ENCODE results near the gene STXBP6.

The STXBP6 gene

DNA sequence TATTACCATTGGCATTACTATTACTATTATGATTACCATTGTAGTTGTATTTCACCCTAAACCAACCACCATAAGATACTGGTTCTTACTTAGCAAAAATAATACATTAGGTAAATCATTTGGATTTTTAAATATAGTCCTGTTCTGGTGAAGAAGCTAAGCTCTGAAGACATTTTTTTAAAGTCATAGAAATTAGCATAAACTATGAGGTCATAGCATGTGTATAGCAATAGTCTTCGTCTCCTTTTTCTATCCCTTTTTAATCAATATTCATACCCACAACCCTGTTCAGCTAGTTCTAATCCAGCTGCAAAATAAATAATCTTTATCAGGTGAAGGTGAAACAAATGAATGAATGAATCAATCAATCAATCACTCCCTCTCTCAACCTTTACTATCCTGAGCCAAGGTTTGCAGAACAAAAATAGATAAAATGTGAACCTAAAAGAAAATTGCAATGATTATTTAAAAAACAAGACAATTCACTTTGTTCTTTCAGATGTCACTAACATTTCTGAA, 134.5 kb downstream of the STXBP6 start:
- TF ChIP-seq ZFX (IDR thresholded peaks at IDR 0.05) (no peak), CTCF (conservative IDR thresholded peaks at IDR 0.05) (no peak)

GRCh38 chr14:24913746-24914145, 136.2 kb downstream of the STXBP6 start:
- no peak for TF ChIP-seq ZFX (IDR thresholded peaks at IDR 0.05)
- TF ChIP-seq CTCF (conservative IDR thresholded peaks at IDR 0.05), result no peak
- no peak overlapping the region for H3K27ac ChIP-seq

More for the DNA sequence above, 134.5 kb downstream of the STXBP6 start:
- no peak overlapping the region for H3K27ac ChIP-seq

- no peak for TF ChIP-seq CTCF (conservative IDR thresholded peaks at IDR 0.05)
- no peak overlapping the region for H3K27ac ChIP-seq
These were observed 136.9 kb downstream of the STXBP6 start for GRCh38 chr14:24913021-24913420.

- no peak for TF ChIP-seq ZFX (IDR thresholded peaks at IDR 0.05)
- TF ChIP-seq CTCF (conservative IDR thresholded peaks at IDR 0.05), result no peak
- no peak overlapping the region for H3K27ac ChIP-seq
These were observed 138.4 kb downstream of the STXBP6 start for GRCh38 chr14:24911324-24912109.

DNA sequence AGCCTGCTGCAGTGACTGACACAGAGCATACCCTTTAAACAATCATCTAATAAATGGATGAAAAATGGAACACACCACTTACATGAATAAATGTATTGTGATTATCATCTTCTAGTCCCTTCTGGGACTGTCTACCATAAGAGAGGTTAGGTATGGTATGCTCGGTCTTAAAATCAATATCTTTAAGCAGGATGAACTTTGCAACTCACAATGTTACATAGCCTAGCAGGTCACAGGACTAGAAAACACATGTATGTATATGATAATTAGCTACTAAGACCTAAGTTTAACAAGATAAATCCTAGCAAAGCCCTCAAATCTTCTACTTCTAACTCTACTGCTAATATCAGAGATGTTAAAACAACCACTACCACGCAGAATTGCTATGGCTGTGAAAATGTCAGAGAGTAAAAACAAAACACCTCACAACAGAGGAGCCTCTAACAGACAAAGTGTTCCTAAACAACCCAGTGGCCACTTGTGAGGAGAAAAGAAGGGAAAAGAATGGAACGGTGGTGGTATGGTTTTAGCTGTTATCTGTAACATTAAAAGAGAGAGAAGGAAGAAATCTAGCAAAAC, 139.4 kb downstream of the STXBP6 start:
- no peak overlapping the region for H3K27ac ChIP-seq
- no peak for TF ChIP-seq CTCF (conservative IDR thresholded peaks at IDR 0.05)
- TF ChIP-seq ZFX (IDR thresholded peaks at IDR 0.05), result no peak

- TF ChIP-seq CTCF (conservative IDR thresholded peaks at IDR 0.05) (no peak), ZFX (IDR thresholded peaks at IDR 0.05) (no peak)
- H3K27ac ChIP-seq, result no peak overlapping the region
These were observed 140.2 kb downstream of the STXBP6 start for GRCh38 chr14:24909523-24910302.

All from C4-2B (cell line).